Thymus (tissue), 11 donors: Measurements from ENCODE around the gene ZNF536. TPM values are rescaled to one million over a fixed set of nuclear protein-coding genes. Genes with fewer than 3 reads are reported as not detected.
"Not testable (repeated sequence)": the region's sequence is repeated elsewhere in the genome, so short reads cannot be mapped to it uniquely, and the experiment has no call there.

ENCODE experiments used
- DNase-seq, 9 donors: peaks; one replicate each; pipeline ENCODE4 v3.0.0-alpha.2; 2013; ENCODE audit warnings: low spot score in 9 of 9, low read depth in 6 of 9, missing footprints in 1 of 9
- H3K27ac ChIP-seq, 2 donors: one replicate each; pipeline ENCODE4 v1.5.1; 2013; ENCODE audit warnings: control low read depth in 1 of 2, low read depth in 1 of 2, low read length in 1 of 2, mild to moderate bottlenecking in 1 of 2, moderate library complexity in 1 of 2
- H3K27me3 ChIP-seq, 2 donors: one replicate each; pipeline ENCODE4 v1.5.1; 2013; ENCODE audit warnings: low read length in 1 of 2; ENCODE audit not compliant: control insufficient read depth in 2 of 2, insufficient read depth in 1 of 2
- H3K36me3 ChIP-seq, 2 donors: one replicate each; pipeline ENCODE4 v1.5.1; 2013; ENCODE audit warnings: low read length in 1 of 2, mild to moderate bottlenecking in 1 of 2, moderate library complexity in 1 of 2; ENCODE audit not compliant: control insufficient read depth in 2 of 2, insufficient read depth in 2 of 2
- H3K4me1 ChIP-seq, 2 donors: one replicate each; pipeline ENCODE4 v1.5.1; 2013; ENCODE audit warnings: low read length in 2 of 2; ENCODE audit not compliant: control insufficient read depth in 2 of 2, insufficient read depth in 2 of 2
- H3K4me3 ChIP-seq, 2 donors: one replicate each; pipeline ENCODE4 v1.5.1; 2013; ENCODE audit warnings: low read length in 2 of 2, control low read depth in 1 of 2, mild to moderate bottlenecking in 1 of 2
- H3K9me3 ChIP-seq, 2 donors: one replicate each; pipeline ENCODE4 v1.5.1; 2013; ENCODE audit warnings: low read length in 1 of 2, mild to moderate bottlenecking in 1 of 2; ENCODE audit not compliant: control insufficient read depth in 2 of 2, insufficient read depth in 1 of 2
- WGBS: extraction: QIAGEN DNeasy Blood & Tissue Kit; methylation state at CpG from one replicate; pipeline ENCODE4 v1.1.7; 2013; 5-methylcytosine and 5-hydroxymethylcytosine counted together
- polyA plus RNA-seq: library from polyadenylated mRNA; stranded (reverse); fragments of 200-250 nt; gene quantifications from one replicate; pipeline ENCODE4 v1.2.3, GENCODE V29; 2013
- total RNA-seq: library from RNA; stranded (reverse); fragments of 120-200 nt; gene quantifications from one replicate; pipeline ENCODE4 v1.2.4, GENCODE V29; 2013
- donor health status: healthy.

ZNF536 gene
- total and polyA plus RNA-seq, 2 donors, result 0.05 to 0.11 TPM

DNA sequence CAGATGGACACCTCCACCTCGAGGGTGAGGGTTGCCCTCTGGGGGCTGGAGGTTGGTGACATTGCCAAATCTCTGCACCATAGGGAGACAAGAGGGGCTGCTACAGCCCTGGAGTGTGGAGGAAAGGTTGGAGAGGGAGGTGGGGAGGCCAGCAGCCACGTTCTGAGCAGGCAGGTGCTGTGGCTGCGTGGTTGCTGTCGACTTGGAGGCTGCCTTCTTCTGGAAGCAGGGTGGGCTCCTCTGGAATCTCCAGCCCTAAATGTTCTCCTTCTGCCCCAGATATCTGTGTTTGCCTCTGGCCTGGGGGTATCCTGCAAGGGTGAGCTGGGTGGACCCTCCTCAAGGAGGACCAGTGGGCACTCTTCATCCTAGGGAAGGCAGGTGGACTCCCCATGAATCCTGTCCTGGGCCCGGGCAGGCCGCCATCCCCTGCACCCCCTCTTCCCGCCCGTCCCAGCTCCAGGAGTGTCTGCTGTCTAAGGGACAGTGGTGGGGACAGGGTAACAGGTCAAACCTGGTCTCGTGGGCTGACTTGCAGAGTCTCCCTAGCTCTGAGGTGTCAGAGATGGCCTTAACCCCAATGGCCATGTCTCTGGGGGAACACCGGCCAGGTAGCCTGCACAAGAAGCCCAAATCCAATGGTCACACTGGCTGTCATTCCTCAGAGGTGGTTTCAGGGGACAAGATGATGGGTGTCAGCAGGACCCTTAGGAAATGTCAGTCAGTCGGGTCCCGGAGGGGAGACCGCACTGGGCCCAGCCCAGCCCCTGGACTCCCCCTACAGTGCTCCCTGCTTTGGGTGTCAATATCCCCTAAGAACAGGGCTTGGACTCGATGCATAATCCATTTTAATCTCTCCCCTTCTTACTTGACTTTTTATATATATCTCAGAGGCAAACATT lies 32.3 kb upstream of the ZNF536 start:
- DNase-seq, result no peak
- Histone ChIP-seq H3K27ac (no peak overlapping the region), H3K9me3 (no peaks in the 10 kb centered on the region), H3K36me3 (no peaks in the 10 kb centered on the region), H3K4me3 (no peak overlapping the region), H3K4me1 (no peaks in the 10 kb centered on the region), H3K27me3 (no peaks in the 10 kb centered on the region)
- 85% methylated on average over 14 of the region's 14 CpGs for WGBS

GRCh38 chr19:30340771-30341561 lies 31.2 kb upstream of the ZNF536 start:
- H3K4me3 ChIP-seq, result no peak overlapping the region
- H3K36me3 ChIP-seq, result no peaks in the 10 kb centered on the region
- no peaks in the 10 kb centered on the region for H3K4me1 ChIP-seq
- no peaks in the 10 kb centered on the region for H3K9me3 ChIP-seq
- H3K27ac ChIP-seq, result no peak overlapping the region
- no peaks in the 10 kb centered on the region for H3K27me3 ChIP-seq
- no peak for DNase-seq
- WGBS, result 82% methylated on average over 11 of the region's 11 CpGs

DNA sequence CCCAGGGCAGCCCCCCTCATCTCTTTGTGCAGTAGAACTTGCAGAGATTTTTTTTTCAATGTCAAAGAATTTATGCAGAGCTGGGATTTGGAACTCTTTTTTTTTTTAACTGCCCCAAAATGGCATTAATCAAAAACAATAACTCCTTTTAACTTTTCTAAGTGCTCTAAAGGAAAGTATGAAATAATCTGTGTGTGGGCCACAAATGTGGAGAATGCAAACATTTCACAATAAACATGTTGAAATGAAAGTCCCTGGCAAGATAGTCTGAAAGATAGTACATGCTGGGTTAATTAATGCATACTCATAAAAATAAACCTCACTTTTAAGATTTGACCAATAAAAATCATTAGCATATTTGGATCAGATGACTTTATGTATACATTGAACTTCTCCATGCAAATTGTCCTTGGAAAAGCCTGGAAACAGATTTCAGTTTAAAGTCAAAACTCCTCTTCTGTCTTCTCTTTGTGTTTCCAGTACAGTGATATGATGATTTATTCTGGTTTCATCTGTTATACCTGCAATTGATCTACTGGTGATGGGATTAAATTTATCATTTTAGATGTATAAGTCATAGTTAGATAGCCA lies 30.5 kb upstream of the ZNF536 start:
- no peaks in the 10 kb centered on the region for H3K27me3 ChIP-seq
- H3K27ac ChIP-seq, result no peak overlapping the region
- no peak for DNase-seq
- no peaks in the 10 kb centered on the region for H3K9me3 ChIP-seq
- no peak overlapping the region for H3K4me3 ChIP-seq
- no peaks in the 10 kb centered on the region for H3K4me1 ChIP-seq
- no peaks in the 10 kb centered on the region for H3K36me3 ChIP-seq

GRCh38 chr19:30342901-30343300 lies 29.3 kb upstream of the ZNF536 start:
- H3K9me3 ChIP-seq, result no peaks in the 10 kb centered on the region
- H3K4me3 ChIP-seq, result no peak overlapping the region
- DNase-seq, result no peak
- no peaks in the 10 kb centered on the region for H3K4me1 ChIP-seq
- WGBS, result 95% methylated on average over 3 of the region's 3 CpGs
- H3K27ac ChIP-seq, result no peak overlapping the region
- H3K36me3 ChIP-seq, result no peaks in the 10 kb centered on the region
- H3K27me3 ChIP-seq, result no peaks in the 10 kb centered on the region

DNA sequence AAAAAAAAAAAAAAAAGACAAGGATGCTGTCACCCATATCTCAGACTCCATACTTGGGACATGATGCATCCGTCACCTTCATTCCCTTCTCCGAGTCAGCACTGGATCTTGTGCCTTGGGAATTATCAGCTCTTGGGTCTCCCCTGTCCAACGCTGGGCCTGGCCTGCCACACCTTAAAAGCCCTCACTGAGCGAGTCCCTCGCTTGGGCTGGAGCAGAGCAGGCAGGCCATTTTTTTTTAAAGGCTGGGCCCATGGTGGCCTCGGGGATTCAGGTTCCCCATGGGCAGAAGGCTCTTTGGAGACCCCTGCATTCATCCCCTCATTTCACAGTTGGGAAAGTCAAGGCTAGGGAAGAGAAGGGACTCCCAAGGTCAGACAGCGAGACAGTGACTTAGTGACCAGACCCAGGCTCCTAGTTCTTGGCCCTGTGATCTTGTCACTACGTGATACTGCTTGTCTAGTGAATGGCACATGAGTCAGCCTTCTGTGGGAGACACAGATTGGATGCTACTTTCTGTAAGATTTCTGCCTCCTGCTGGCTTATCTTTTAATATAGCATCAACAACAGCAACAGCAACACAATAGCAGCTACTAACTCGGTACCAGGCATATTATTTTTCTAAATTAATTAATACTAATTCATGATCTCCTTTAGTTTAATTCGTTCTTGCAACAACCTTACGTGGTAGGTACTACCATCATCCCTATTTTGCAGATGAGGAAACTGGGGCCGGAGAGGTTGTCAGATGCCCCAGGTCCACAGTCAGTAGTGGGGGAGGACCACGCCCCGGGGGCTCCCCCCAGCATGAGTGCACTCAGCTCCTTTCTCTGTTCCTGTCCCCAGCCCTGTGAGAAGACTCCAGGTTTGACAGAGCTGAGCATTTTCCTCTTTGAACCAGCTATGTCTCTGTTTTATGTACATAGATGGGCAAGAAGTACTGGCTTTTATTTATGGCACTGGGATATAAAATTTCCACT lies 27.4 kb upstream of the ZNF536 start:
- 92% methylated on average over 14 of the region's 14 CpGs for WGBS
- H3K4me1 ChIP-seq, result no peaks in the 10 kb centered on the region
- DNase-seq, result no peak

DNA sequence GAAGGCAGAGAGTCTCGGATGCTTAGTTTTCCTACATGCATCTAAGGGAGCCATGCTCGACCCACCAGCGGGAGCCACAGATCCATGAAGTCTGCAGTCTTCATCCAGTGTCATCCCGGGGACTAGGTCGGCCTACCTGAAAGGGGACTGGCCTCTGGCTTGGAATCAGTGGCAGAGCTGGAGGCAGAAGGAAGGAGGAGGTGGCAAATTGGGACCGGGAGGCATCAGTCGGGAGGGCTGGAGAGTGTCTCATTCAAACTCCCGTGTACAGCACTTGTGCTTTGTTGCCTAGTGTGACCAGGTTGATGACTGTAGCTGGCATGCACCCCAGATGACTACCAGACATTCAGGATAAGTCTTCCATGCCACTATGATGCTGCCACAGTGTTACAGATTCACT lies 26.5 kb upstream of the ZNF536 start:
- DNase-seq, result no peak
- 94% methylated on average over 8 of the region's 8 CpGs for WGBS

More for the DNA sequence above, 27.4 kb upstream of the ZNF536 start:
- no peaks in the 10 kb centered on the region for H3K27me3 ChIP-seq
- no peaks in the 10 kb centered on the region for H3K9me3 ChIP-seq
- no peak overlapping the region for H3K4me3 ChIP-seq
- no peak overlapping the region for H3K27ac ChIP-seq
- H3K36me3 ChIP-seq, result no peaks in the 10 kb centered on the region

DNA sequence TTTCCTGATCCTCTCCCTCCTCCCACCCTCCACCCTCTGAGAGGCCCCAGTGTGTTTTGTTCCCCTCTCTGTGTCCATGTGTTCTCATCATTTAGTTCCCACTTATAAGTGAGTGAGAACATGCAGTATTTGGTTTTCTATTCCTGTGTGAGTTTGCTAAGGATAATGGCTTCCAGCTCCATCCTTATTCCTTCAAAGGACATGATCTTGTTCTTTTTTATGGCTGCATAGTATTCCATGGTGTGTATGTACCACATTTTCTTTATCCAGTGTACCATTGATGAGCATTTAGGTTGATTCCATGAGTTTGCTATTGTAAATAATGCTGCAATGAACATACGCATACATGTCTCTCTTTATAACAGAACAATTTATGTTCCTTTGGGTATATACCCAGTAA lies 25.7 kb upstream of the ZNF536 start:
- H3K4me1 ChIP-seq, H3K9me3 ChIP-seq, DNase-seq, H3K36me3 ChIP-seq, H3K27me3 ChIP-seq, H3K27ac ChIP-seq, H3K4me3 ChIP-seq: not testable (repeated sequence)
- WGBS, result 99% methylated on average over 1 of the region's 1 CpG

More for the DNA sequence above, 26.5 kb upstream of the ZNF536 start:
- Histone ChIP-seq H3K4me1 (no peaks in the 10 kb centered on the region), H3K27me3 (no peaks in the 10 kb centered on the region), H3K9me3 (no peaks in the 10 kb centered on the region), H3K36me3 (no peaks in the 10 kb centered on the region), H3K4me3 (no peak overlapping the region), H3K27ac (no peak overlapping the region)

GRCh38 chr19:30349131-30349730 lies 23.0 kb upstream of the ZNF536 start:
- Histone ChIP-seq H3K36me3 (no peaks in the 10 kb centered on the region), H3K27ac (no peak overlapping the region), H3K4me1 (no peaks in the 10 kb centered on the region), H3K27me3 (no peaks in the 10 kb centered on the region), H3K9me3 (no peaks in the 10 kb centered on the region), H3K4me3 (no peak overlapping the region)
- DNase-seq, result no peak
- 75% methylated on average over 7 of the region's 7 CpGs for WGBS
